NT2/D1 (cell line): ENCODE data around the gene SLC22A2.

Experiments used
- SUZ12 ChIP-seq: IDR thresholded peaks from 2 replicates; pipeline ENCODE4 v1.6.1; 2011; ENCODE audit not compliant: insufficient read length, insufficient read depth; ENCODE audit errors: extremely low read depth
- YY1 ChIP-seq: IDR thresholded peaks from 2 replicates; pipeline ENCODE4 v1.6.1; 2011; ENCODE audit not compliant: insufficient read length, insufficient read depth

- TF ChIP-seq YY1 (no peak), SUZ12 (no peak)
These were observed 40.8 kb downstream of the SLC22A2 start for GRCh38 chr6:160217863-160218262.
